OCI-M2 (cell line): ENCODE measurements around the gene TIMM22.
"Not testable (repeated sequence)": the region's sequence is repeated elsewhere in the genome, so short reads cannot be mapped to it uniquely, and the experiment has no call there.

Experiments
- DNase-seq: peaks from one replicate; lab custom pipeline; 2025; ENCODE audit not compliant: unreplicated experiment; lab: John Stamatoyannopoulos, UW

The TIMM22 gene

GRCh38 chr17:996554-997344 lies at the start of gene TIMM22:
Gene TIMM22, plus strand, starts transcription at chr17:997129. Its CDS starts 14 bp downstream, at chr17:997143.
- DNase-seq, result peak; percentile 83

GRCh38 chr17:948284-948852 lies 48.6 kb upstream of the TIMM22 start:
- no peak for DNase-seq

- no peak for DNase-seq
Observed at GRCh38 chr17:949623-950303, 47.2 kb upstream of the TIMM22 start.

GRCh38 chr17:951325-952132 lies 45.4 kb upstream of the TIMM22 start:
- no peak for DNase-seq

- not testable (repeated sequence) for DNase-seq
Observed at GRCh38 chr17:952592-952991, 44.3 kb upstream of the TIMM22 start.

- DNase-seq, result no peak
Observed at GRCh38 chr17:953767-954166, 43.2 kb upstream of the TIMM22 start.

GRCh38 chr17:954431-955164 lies 42.3 kb upstream of the TIMM22 start:
- DNase-seq, result no peak

GRCh38 chr17:956905-957304 lies 40.0 kb upstream of the TIMM22 start:
- DNase-seq, result no peak

GRCh38 chr17:957856-958421 lies 39.0 kb upstream of the TIMM22 start:
- no peak for DNase-seq

- no peak for DNase-seq
Observed at GRCh38 chr17:958712-959451, 38.0 kb upstream of the TIMM22 start.

- DNase-seq, result no peak
Observed at GRCh38 chr17:962166-962565, 34.8 kb upstream of the TIMM22 start.

GRCh38 chr17:962670-963069 lies 34.3 kb upstream of the TIMM22 start:
- DNase-seq, result no peak

- DNase-seq, result no peak
Observed at GRCh38 chr17:964876-965275, 32.1 kb upstream of the TIMM22 start.

- DNase-seq, result no peak
Observed at GRCh38 chr17:965311-965989, 31.5 kb upstream of the TIMM22 start.

- no peak for DNase-seq
Observed at GRCh38 chr17:967122-967521, 29.8 kb upstream of the TIMM22 start.

- DNase-seq, result no peak
Observed at GRCh38 chr17:968812-969730, 27.9 kb upstream of the TIMM22 start.

GRCh38 chr17:969811-970355 lies 27.0 kb upstream of the TIMM22 start:
- no peak for DNase-seq

GRCh38 chr17:970364-970763 lies 26.6 kb upstream of the TIMM22 start:
- DNase-seq, result no peak
